DOHH2 (cell line): Measurements from ENCODE around the gene TRERF1.

Experiments used
- H3F3A ChIP-seq: fragments of 200-600 bp; sonication (generic), shearing (Covaris generic); 2 replicates; pipeline ENCODE4 v1.6.0; 2016; ENCODE audit warnings: antibody characterized with exemption, mild to moderate bottlenecking; ENCODE audit not compliant: control insufficient read depth, insufficient read depth
- H3K27ac ChIP-seq: fragments of 200-600 bp; sonication (generic); 2 replicates; pipeline ENCODE4 v1.5.1; 2014; ENCODE audit warnings: low read depth, mild to moderate bottlenecking, low read length, moderate library complexity
- H3K27me3 ChIP-seq: fragments of 200-600 bp; sonication (generic); 2 replicates; pipeline ENCODE4 v1.6.1; 2014; ENCODE audit warnings: mild to moderate bottlenecking, low read length, mixed read lengths; ENCODE audit not compliant: control insufficient read depth
- H3K36me3 ChIP-seq: fragments of 200-600 bp; sonication (generic); 2 replicates; pipeline ENCODE4 v1.6.1; 2014; ENCODE audit warnings: mild to moderate bottlenecking, low read length, moderate library complexity, mixed read lengths; ENCODE audit not compliant: control insufficient read depth
- H3K4me1 ChIP-seq: fragments of 200-600 bp; sonication (generic); 2 replicates; pipeline ENCODE4 v1.6.1; 2014; ENCODE audit warnings: mild to moderate bottlenecking, low read length, mixed read lengths; ENCODE audit not compliant: control insufficient read depth
- H3K4me2 ChIP-seq: fragments of 200-600 bp; sonication (generic); 2 replicates; pipeline ENCODE4 v1.6.0; 2014; ENCODE audit warnings: mild to moderate bottlenecking, low read length, moderate library complexity
- H3K4me3 ChIP-seq: fragments of 200-600 bp; sonication (generic); 2 replicates; pipeline ENCODE4 v1.5.1; 2014; ENCODE audit warnings: mild to moderate bottlenecking, low read length, mixed read lengths
- H3K79me2 ChIP-seq: fragments of 200-600 bp; sonication (generic); 2 replicates; pipeline ENCODE4 v1.6.1; 2014; ENCODE audit warnings: mild to moderate bottlenecking, low read length, mixed read lengths; ENCODE audit not compliant: control insufficient read depth
- H3K9me2 ChIP-seq: fragments of 200-600 bp; sonication (generic); replicated peaks from 2 replicates; pipeline ENCODE4 v1.6.1; 2014; ENCODE audit warnings: mild to moderate bottlenecking, low read length, mixed read lengths; ENCODE audit not compliant: control insufficient read depth
- H3K9me3 ChIP-seq: fragments of 200-600 bp; sonication (generic); 2 replicates; pipeline ENCODE4 v1.6.1; 2014; ENCODE audit warnings: antibody characterized with exemption, low read length, mixed read lengths; ENCODE audit not compliant: control insufficient read depth, insufficient read depth
- H4K20me1 ChIP-seq: fragments of 200-600 bp; sonication (generic); 2 replicates; pipeline ENCODE4 v1.6.0; 2014; ENCODE audit warnings: low read depth, mild to moderate bottlenecking, antibody characterized with exemption, low read length, moderate library complexity; ENCODE audit not compliant: control insufficient read depth, insufficient read depth
- EZH2phosphoT487 ChIP-seq: fragments of 200-600 bp; sonication (generic); IDR thresholded peaks from 2 replicates; pipeline ENCODE4 v1.6.1; 2017; ENCODE audit warnings: borderline replicate concordance, mild to moderate bottlenecking, antibody characterized with exemption, low read length, moderate library complexity, mixed read lengths
- TF ChIP-seq, protein P1 (sequence below): fragments of 200-600 bp; sonication (generic); IDR thresholded peaks from one replicate; pipeline ENCODE4 v1.5.1; 2014; ENCODE audit warnings: antibody characterized with exemption, mild to moderate bottlenecking, low read depth, low read length; ENCODE audit not compliant: poor library complexity, severe bottlenecking

TRERF1 gene

GRCh38 chr6:42276034-42276890, 175.5 kb downstream of the TRERF1 start:
- Histone ChIP-seq H3K27ac (no peak overlapping the region), H3K4me1 (peaks cover 46% of the 10 kb centered on the region), H3K9me3 (no peaks in the 10 kb centered on the region), H3K79me2 (peaks cover 10% of the 10 kb centered on the region), H3K9me2 (no peaks in the 10 kb centered on the region), H4K20me1 (no peaks in the 10 kb centered on the region), H3K36me3 (peaks cover 3% of the 10 kb centered on the region; the same call in 1 of the 2 replicates), H3K27me3 (no peaks in the 10 kb centered on the region), H3K4me3 (no peak overlapping the region), H3F3A (peaks cover 5% of the 10 kb centered on the region; the same call in 1 of the 2 replicates), H3K4me2 (no peak overlapping the region)
- TF ChIP-seq EZH2phosphoT487 = no peak
- TF ChIP-seq, protein P1, sequence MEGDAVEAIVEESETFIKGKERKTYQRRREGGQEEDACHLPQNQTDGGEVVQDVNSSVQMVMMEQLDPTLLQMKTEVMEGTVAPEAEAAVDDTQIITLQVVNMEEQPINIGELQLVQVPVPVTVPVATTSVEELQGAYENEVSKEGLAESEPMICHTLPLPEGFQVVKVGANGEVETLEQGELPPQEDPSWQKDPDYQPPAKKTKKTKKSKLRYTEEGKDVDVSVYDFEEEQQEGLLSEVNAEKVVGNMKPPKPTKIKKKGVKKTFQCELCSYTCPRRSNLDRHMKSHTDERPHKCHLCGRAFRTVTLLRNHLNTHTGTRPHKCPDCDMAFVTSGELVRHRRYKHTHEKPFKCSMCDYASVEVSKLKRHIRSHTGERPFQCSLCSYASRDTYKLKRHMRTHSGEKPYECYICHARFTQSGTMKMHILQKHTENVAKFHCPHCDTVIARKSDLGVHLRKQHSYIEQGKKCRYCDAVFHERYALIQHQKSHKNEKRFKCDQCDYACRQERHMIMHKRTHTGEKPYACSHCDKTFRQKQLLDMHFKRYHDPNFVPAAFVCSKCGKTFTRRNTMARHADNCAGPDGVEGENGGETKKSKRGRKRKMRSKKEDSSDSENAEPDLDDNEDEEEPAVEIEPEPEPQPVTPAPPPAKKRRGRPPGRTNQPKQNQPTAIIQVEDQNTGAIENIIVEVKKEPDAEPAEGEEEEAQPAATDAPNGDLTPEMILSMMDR = no peak

GRCh38 chr6:42275376-42276033, 176.2 kb downstream of the TRERF1 start:
- H3K27me3 ChIP-seq = no peaks in the 10 kb centered on the region
- no peak overlapping the region for H3K27ac ChIP-seq
- H3K79me2 ChIP-seq = peaks cover 4% of the 10 kb centered on the region
- H4K20me1 ChIP-seq = no peaks in the 10 kb centered on the region
- TF ChIP-seq EZH2phosphoT487 = no peak
- TF ChIP-seq, protein P1 = no peak
- no peaks in the 10 kb centered on the region for H3K9me3 ChIP-seq
- H3F3A ChIP-seq = peaks cover 5% of the 10 kb centered on the region; the same call in 1 of the 2 replicates
- peaks cover 3% of the 10 kb centered on the region; the same call in 1 of the 2 replicates for H3K36me3 ChIP-seq
- peaks cover 46% of the 10 kb centered on the region for H3K4me1 ChIP-seq
- no peak overlapping the region for H3K4me3 ChIP-seq
- no peak overlapping the region for H3K4me2 ChIP-seq
- no peaks in the 10 kb centered on the region for H3K9me2 ChIP-seq

GRCh38 chr6:42274898-42275297, 176.8 kb downstream of the TRERF1 start:
- peaks cover 3% of the 10 kb centered on the region; the same call in 1 of the 2 replicates for H3K36me3 ChIP-seq
- no peak overlapping the region for H3K4me2 ChIP-seq
- H3K79me2 ChIP-seq = no peaks in the 10 kb centered on the region; the same call in 1 of the 2 replicates
- no peak overlapping the region for H3K4me3 ChIP-seq
- no peaks in the 10 kb centered on the region for H3K27me3 ChIP-seq
- H3F3A ChIP-seq = peaks cover 9% of the 10 kb centered on the region
- H3K27ac ChIP-seq = no peak overlapping the region
- no peaks in the 10 kb centered on the region for H4K20me1 ChIP-seq
- TF ChIP-seq EZH2phosphoT487 = no peak
- TF ChIP-seq, protein P1 = no peak
- H3K4me1 ChIP-seq = peaks cover 46% of the 10 kb centered on the region
- no peaks in the 10 kb centered on the region for H3K9me3 ChIP-seq
- H3K9me2 ChIP-seq = no peaks in the 10 kb centered on the region
